ENCODE data around the gene GRIN1.

Gene GRIN1

DNA sequence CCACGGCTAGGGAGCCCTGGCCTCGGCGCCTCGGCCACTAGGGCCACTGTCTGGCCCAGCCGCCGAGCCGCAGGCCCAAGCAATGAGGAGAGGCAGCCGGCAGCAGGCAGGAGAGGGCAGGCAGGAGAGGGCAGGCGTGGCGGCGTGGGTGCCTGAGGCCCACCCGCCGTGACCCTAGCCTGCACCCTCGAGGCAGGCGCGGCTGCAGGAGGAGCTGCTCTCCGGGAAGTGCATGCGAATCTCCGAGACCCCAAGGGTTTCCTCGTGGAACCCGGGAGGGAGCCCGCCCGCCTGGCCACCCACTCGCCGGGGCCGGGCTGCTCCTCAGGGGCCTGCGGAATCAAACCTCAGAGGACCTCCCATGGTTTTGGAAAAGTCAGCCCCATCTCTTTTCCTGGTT is 9.3 kb downstream of the GRIN1 start:
- H3K36me3 ChIP-seq (ENCODE audit: control insufficient read depth, insufficient read depth, low read length): no peaks in the 10 kb centered on the region
- no peaks in the 10 kb centered on the region for H3K9me3 ChIP-seq (ENCODE audit: control insufficient read depth, insufficient read depth, low read length)
- no peaks in the 10 kb centered on the region for H3K4me1 ChIP-seq (ENCODE audit: control insufficient read depth, insufficient read depth, low read length)
- H3K4me3 ChIP-seq (ENCODE audit: low read depth, low read length): no peak overlapping the region
- H3K27me3 ChIP-seq (ENCODE audit: control insufficient read depth, insufficient read depth, low read length): peaks cover 7% of the 10 kb centered on the region
- H3K9ac ChIP-seq (ENCODE audit: low read depth, low read length): no peak overlapping the region

- Histone ChIP-seq H3K4me3 (ENCODE audit: low read depth, low read length) (no peak overlapping the region), H3K9me3 (ENCODE audit: control insufficient read depth, insufficient read depth, low read length) (no peaks in the 10 kb centered on the region), H3K36me3 (ENCODE audit: control insufficient read depth, insufficient read depth, low read length) (no peaks in the 10 kb centered on the region), H3K4me1 (ENCODE audit: control insufficient read depth, insufficient read depth, low read length) (no peaks in the 10 kb centered on the region), H3K27me3 (ENCODE audit: control insufficient read depth, insufficient read depth, low read length) (peaks cover 7% of the 10 kb centered on the region), H3K9ac (ENCODE audit: low read depth, low read length) (no peak overlapping the region)
These were observed 9.7 kb downstream of the GRIN1 start for GRCh38 chr9:137148661-137149060.

DNA sequence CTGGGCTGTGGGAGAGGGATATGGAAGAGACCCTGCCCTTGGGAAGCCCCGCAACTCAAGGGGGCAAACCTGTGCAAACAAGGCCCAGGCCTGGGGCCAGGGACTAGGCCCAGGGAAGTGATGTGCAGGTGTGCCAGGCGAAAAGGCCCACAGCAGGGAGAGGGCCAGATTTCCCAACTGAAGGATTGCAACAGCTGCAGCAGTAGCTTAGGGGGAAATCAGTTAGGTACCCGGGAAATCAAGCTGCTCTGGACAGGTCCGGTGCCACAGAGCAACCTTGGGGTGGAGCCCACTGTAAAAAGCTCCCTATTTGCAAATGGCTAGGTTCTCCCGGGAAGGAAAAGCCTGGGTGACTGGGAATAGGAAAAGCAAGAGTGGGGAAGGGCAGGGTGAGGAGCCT is 10.4 kb downstream of the GRIN1 start:
- Histone ChIP-seq H3K4me3 (ENCODE audit: low read depth, low read length) (no peak overlapping the region), H3K9me3 (ENCODE audit: control insufficient read depth, insufficient read depth, low read length) (no peaks in the 10 kb centered on the region), H3K4me1 (ENCODE audit: control insufficient read depth, insufficient read depth, low read length) (no peaks in the 10 kb centered on the region), H3K36me3 (ENCODE audit: control insufficient read depth, insufficient read depth, low read length) (no peaks in the 10 kb centered on the region), H3K9ac (ENCODE audit: low read depth, low read length) (no peak overlapping the region), H3K27me3 (ENCODE audit: control insufficient read depth, insufficient read depth, low read length) (peaks cover 7% of the 10 kb centered on the region)

DNA sequence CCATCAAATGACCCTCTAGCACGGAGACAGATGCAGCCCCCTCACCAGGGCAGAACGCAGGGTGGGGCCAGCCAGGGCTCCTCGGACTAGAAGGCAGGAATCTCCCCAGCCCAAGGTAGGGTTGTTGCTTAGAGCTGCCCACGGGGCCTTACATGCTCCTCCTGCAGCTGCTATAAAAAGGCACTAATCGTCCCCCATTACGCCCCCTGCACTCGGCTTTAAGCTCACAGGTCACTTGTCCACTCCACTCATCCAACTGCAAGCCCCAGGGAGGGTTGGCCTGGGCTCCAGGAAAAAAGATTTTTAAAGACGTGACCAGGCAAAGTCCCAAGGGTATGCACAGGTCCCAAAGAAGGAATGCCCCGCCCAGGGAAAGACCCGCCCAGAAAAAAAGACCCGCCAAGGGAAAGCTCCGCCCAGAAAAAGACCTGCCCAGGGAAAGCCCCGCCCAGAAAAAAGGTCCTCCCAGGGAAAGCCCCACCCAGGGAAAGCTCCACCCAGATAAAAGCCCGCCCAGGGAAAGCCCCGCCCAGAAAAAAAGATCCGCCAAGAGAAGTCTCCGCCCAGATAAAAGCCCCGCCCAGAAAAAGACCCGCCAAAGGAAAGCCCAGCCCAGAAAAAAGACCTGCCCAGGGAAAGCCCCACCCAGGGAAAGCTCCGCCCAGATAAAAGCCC is 11.1 kb downstream of the GRIN1 start:
- no peak overlapping the region for H3K4me3 ChIP-seq (ENCODE audit: low read depth, low read length)
- no peaks in the 10 kb centered on the region for H3K4me1 ChIP-seq (ENCODE audit: control insufficient read depth, insufficient read depth, low read length)
- no peaks in the 10 kb centered on the region for H3K9me3 ChIP-seq (ENCODE audit: control insufficient read depth, insufficient read depth, low read length)
- peaks cover 12% of the 10 kb centered on the region for H3K27me3 ChIP-seq (ENCODE audit: control insufficient read depth, insufficient read depth, low read length)
- no peaks in the 10 kb centered on the region for H3K36me3 ChIP-seq (ENCODE audit: control insufficient read depth, insufficient read depth, low read length)
- peak overlapping the region; percentile 16 for H3K9ac ChIP-seq (ENCODE audit: low read depth, low read length)

DNA sequence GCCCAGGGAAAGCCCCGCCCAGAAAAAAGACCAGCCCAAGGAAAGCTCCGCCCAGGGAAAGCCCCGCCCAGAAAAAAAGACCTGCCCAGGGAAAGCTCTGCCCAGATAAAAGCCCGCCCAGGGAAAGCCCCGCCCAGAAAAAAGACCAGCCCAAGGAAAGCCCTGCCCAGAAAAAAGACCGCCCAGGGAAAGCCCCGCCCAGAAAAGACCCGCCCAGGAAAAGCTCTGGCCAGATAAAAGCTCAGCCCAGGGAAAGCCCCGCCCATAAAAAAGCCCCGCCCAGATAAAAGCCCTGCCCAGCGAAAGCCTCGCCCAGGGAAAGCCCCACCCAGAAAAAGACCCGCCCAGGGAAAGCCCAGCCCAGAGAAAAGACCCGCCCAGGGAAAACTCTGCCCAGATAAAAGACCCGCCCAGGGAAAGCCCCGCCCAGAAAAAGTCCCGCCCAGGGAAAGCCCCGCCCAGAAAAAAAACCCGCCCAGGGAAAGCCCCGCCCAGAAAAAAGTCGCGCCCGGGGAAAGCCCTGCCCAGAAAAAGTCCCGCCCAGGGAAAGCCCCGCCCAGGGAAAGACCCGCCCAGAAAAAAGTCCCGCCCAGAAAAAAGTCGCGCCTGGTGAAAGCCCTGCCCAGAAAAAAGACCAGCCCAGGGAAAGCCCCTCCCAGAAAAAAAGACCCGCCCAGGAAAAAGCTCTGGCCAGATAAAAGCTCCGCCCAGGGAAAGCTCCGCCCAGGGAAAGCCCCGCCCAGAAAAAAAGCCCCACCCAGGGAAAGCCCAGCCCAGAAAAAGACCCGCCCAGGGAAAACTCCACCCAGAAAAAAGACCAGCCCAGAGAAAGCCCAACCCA is 11.9 kb downstream of the GRIN1 start:
- H3K36me3 ChIP-seq (ENCODE audit: control insufficient read depth, insufficient read depth, low read length): no peaks in the 10 kb centered on the region
- H3K9me3 ChIP-seq (ENCODE audit: control insufficient read depth, insufficient read depth, low read length): no peaks in the 10 kb centered on the region
- peaks cover 19% of the 10 kb centered on the region for H3K27me3 ChIP-seq (ENCODE audit: control insufficient read depth, insufficient read depth, low read length)
- H3K4me1 ChIP-seq (ENCODE audit: control insufficient read depth, insufficient read depth, low read length): no peaks in the 10 kb centered on the region
- no peak overlapping the region for H3K9ac ChIP-seq (ENCODE audit: low read depth, low read length)
- H3K4me3 ChIP-seq (ENCODE audit: low read depth, low read length): no peak overlapping the region

DNA sequence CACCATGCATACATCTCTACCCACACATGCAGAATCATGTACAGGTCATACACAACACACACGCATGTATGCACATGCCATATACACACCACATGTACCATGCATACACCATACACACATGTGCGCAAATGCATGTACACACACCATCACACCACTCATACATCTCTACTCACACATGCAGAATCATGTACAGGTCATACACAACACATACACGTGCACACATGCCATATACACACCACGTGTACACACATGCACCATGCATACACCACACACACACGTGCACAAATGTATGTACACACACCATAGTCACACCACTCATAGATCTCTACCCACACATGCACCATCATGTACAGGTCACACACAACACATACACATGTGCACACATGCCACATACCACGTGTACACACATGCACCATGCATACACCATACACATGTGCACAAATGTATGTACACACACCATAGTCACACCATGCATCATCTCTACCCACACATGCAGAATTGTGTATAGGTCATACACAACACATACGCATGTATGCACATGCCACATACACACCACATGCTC is 14.0 kb downstream of the GRIN1 start:
- Histone ChIP-seq H3K4me1 (ENCODE audit: control insufficient read depth, insufficient read depth, low read length) (no peaks in the 10 kb centered on the region), H3K9me3 (ENCODE audit: control insufficient read depth, insufficient read depth, low read length) (no peaks in the 10 kb centered on the region), H3K36me3 (ENCODE audit: control insufficient read depth, insufficient read depth, low read length) (no peaks in the 10 kb centered on the region), H3K27me3 (ENCODE audit: control insufficient read depth, insufficient read depth, low read length) (peaks cover 36% of the 10 kb centered on the region), H3K4me3 (ENCODE audit: low read depth, low read length) (no peak overlapping the region), H3K9ac (ENCODE audit: low read depth, low read length) (no peak overlapping the region)

- Histone ChIP-seq H3K27me3 (ENCODE audit: control insufficient read depth, insufficient read depth, low read length) (peaks cover 65% of the 10 kb centered on the region), H3K4me1 (ENCODE audit: control insufficient read depth, insufficient read depth, low read length) (no peaks in the 10 kb centered on the region), H3K9me3 (ENCODE audit: control insufficient read depth, insufficient read depth, low read length) (no peaks in the 10 kb centered on the region), H3K36me3 (ENCODE audit: control insufficient read depth, insufficient read depth, low read length) (no peaks in the 10 kb centered on the region), H3K9ac (ENCODE audit: low read depth, low read length) (no peak overlapping the region), H3K4me3 (ENCODE audit: low read depth, low read length) (peak overlapping the region; percentile 61)
These were observed 17.8 kb downstream of the GRIN1 start for GRCh38 chr9:137156567-137157375.

DNA sequence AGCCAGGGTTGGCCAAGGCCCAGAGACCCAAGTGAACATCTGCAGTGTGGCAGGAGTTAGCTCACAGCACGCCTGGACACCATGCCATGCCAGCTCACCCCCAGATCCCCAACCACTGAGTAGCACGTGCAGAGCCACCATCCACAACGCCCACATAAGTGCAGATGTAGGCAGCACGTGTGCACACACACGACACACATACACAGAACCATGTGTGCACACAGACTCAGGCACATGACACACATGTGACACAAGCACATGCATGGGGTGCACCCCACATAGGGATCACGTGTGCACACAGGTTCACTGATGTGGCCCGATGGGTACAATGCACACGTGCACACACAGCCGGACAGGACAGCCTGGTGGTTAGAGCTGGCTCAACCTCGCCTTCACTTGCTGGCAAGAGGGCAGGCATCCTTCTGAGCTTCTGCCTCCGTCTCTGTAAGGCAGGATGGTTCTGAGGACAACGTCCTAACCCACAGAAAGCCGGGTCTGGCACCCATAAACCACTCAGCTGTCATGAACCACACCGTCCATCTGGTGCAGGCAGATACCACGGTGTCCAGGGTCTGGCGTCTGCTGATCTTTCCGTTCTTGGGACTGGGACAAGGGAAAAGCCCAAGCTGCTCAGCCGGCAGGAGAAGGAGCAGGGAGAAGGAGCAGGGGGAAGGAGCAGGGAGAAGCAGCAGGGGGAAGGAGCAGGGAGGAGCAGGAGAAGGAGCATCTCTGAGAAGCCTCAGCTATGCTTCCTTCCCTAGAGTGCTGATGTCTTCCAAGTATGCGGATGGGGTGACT is 18.9 kb downstream of the GRIN1 start:
- H3K36me3 ChIP-seq (ENCODE audit: control insufficient read depth, insufficient read depth, low read length): no peaks in the 10 kb centered on the region
- H3K4me3 ChIP-seq (ENCODE audit: low read depth, low read length): no peak overlapping the region
- no peaks in the 10 kb centered on the region for H3K9me3 ChIP-seq (ENCODE audit: control insufficient read depth, insufficient read depth, low read length)
- H3K9ac ChIP-seq (ENCODE audit: low read depth, low read length): no peak overlapping the region
- H3K27me3 ChIP-seq (ENCODE audit: control insufficient read depth, insufficient read depth, low read length): peaks cover 73% of the 10 kb centered on the region
- no peaks in the 10 kb centered on the region for H3K4me1 ChIP-seq (ENCODE audit: control insufficient read depth, insufficient read depth, low read length)

DNA sequence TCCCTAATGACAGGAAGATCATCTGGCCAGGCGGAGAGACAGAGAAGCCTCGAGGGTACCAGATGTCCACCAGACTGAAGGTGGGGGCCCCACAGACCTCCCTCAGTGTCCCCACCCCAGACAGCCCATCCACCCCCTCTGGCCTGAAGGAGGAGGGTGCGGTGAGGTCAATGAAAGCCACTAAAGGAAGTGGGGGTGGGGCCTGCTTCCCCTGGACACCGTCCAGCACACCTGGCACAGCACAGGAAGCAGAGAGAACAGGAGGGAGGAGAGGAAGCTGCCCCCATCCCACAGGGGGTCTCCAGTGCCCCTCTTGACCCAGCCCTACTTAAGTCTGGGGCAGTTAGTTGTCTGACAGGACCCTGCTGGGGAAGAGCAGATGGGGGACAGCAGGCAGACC is 19.7 kb downstream of the GRIN1 start:
- Histone ChIP-seq H3K36me3 (ENCODE audit: control insufficient read depth, insufficient read depth, low read length) (no peaks in the 10 kb centered on the region), H3K27me3 (ENCODE audit: control insufficient read depth, insufficient read depth, low read length) (peaks cover 73% of the 10 kb centered on the region), H3K9me3 (ENCODE audit: control insufficient read depth, insufficient read depth, low read length) (no peaks in the 10 kb centered on the region), H3K9ac (ENCODE audit: low read depth, low read length) (no peak overlapping the region), H3K4me3 (ENCODE audit: low read depth, low read length) (no peak overlapping the region), H3K4me1 (ENCODE audit: control insufficient read depth, insufficient read depth, low read length) (no peaks in the 10 kb centered on the region)

GRCh38 chr9:137159105-137160053 is 20.4 kb downstream of the GRIN1 start:
- no peaks in the 10 kb centered on the region for H3K4me1 ChIP-seq (ENCODE audit: control insufficient read depth, insufficient read depth, low read length)
- H3K4me3 ChIP-seq (ENCODE audit: low read depth, low read length): no peak overlapping the region
- no peaks in the 10 kb centered on the region for H3K9me3 ChIP-seq (ENCODE audit: control insufficient read depth, insufficient read depth, low read length)
- H3K9ac ChIP-seq (ENCODE audit: low read depth, low read length): no peak overlapping the region
- H3K36me3 ChIP-seq (ENCODE audit: control insufficient read depth, insufficient read depth, low read length): no peaks in the 10 kb centered on the region
- H3K27me3 ChIP-seq (ENCODE audit: control insufficient read depth, insufficient read depth, low read length): peaks cover 77% of the 10 kb centered on the region
